Caco-2 (cell line): ENCODE measurements around the gene ERICH6B. TPM values are rescaled to one million over a fixed set of nuclear protein-coding genes. Genes with fewer than 3 reads are reported as not detected.

Source experiments
- BruUV-seq: library from RNA; stranded (reverse); fragments of 400-500 nt; replicated peaks from 2 replicates; lab custom pipeline; 2021; lab: Mats Ljungman, UMichigan
- CTCF ChIA-PET: fragments of 300-600 bp; sonication (Branson Sonifier 250); formaldehyde crosslinking; loops from one replicate; lab custom pipeline; 2022; ENCODE audit warnings: antibody characterized with exemption; lab: Charles Lee
- POLR2A ChIA-PET: fragments of 300-600 bp; sonication (Branson Sonifier 250); formaldehyde crosslinking; loops from one replicate; lab custom pipeline; 2022; ENCODE audit warnings: antibody characterized with exemption; lab: Charles Lee
- DNase-seq, 2 experiments: peaks; one replicate each; pipeline versions ENCODE4 v3.0.0 to v3.0.0-alpha.2; 2020 to 2022
- H3K27me3 ChIP-seq: replicated peaks from 2 replicates; pipeline ENCODE4 v1.6.0; 2011; ENCODE audit warnings: low read length; ENCODE audit not compliant: control insufficient read depth, insufficient read depth
- H3K36me3 ChIP-seq: 2 replicates; pipeline ENCODE4 v1.5.1; 2011; ENCODE audit warnings: low read length; ENCODE audit not compliant: control insufficient read depth, insufficient read depth
- H3K4me1 ChIP-seq: fragments of 250-450 bp; sonication (Bioruptor Pico); 2 replicates; pipeline ENCODE4 v1.5.1; 2020; ENCODE audit warnings: mild to moderate bottlenecking
- H3K4me3 ChIP-seq: 2 replicates; pipeline ENCODE4 v1.5.1; 2011; ENCODE audit warnings: low read depth, mild to moderate bottlenecking, control low read depth, low read length
- H3K9me3 ChIP-seq: fragments of 250-450 bp; sonication (Bioruptor Pico); 2 replicates; pipeline ENCODE4 v1.5.1; 2020; ENCODE audit warnings: mild to moderate bottlenecking, moderate library complexity
- H3K27ac Mint-ChIP-seq: one replicate; pipeline ENCODE4 v1.8.0; 2022; ENCODE audit warnings: mixed read lengths; ENCODE audit not compliant: unreplicated experiment
- H3K27me3 Mint-ChIP-seq: one replicate; pipeline ENCODE4 v1.8.0; 2022; ENCODE audit warnings: mixed read lengths; ENCODE audit not compliant: insufficient read depth, unreplicated experiment
- H3K36me3 Mint-ChIP-seq: one replicate; pipeline ENCODE4 v1.8.0; 2022; ENCODE audit warnings: mild to moderate bottlenecking, mixed read lengths; ENCODE audit not compliant: insufficient read depth, unreplicated experiment
- H3K4me1 Mint-ChIP-seq: one replicate; pipeline ENCODE4 v1.8.0; 2022; ENCODE audit warnings: low read depth, mixed read lengths; ENCODE audit not compliant: unreplicated experiment
- H3K4me3 Mint-ChIP-seq: one replicate; pipeline ENCODE4 v1.8.0; 2022; ENCODE audit warnings: mild to moderate bottlenecking, moderate library complexity, mixed read lengths; ENCODE audit not compliant: unreplicated experiment
- H3K9me3 Mint-ChIP-seq: one replicate; pipeline ENCODE4 v1.8.0; 2022; ENCODE audit warnings: mixed read lengths; ENCODE audit not compliant: unreplicated experiment
- intact Hi-C: fragments of 100-400 bp; cut with micrococcal nuclease; formaldehyde crosslinking; loops from one replicate; pipeline ENCODE4 v1.10.0; 2022; ENCODE audit not compliant: unreplicated experiment
- total RNA-seq: library from RNA; stranded (reverse); gene quantifications from 2 replicates; pipeline ENCODE4 v1.2.3, GENCODE V29; 2022
- TF ChIP-seq, protein P1 (sequence below), 2 experiments: fragments of 200-600 bp in 1 of 2; IDR thresholded peaks; 1 replicate in 1 of 2; 2 replicates in 1 of 2; pipeline versions ENCODE4 v1.5.1 to v1.8.0; 2011 to 2022; ENCODE audit warnings: antibody characterized with exemption in 1 of 2, control low read depth in 1 of 2, inconsistent platforms in 1 of 2, low read depth in 1 of 2, low read length in 1 of 2, mild to moderate bottlenecking in 1 of 2, moderate library complexity in 1 of 2; ENCODE audit not compliant: insufficient read depth in 1 of 2, severe bottlenecking in 1 of 2, unreplicated experiment in 1 of 2

ERICH6B gene
- total RNA-seq, 1 experiment from 2014 or later, result not detected

DNA sequence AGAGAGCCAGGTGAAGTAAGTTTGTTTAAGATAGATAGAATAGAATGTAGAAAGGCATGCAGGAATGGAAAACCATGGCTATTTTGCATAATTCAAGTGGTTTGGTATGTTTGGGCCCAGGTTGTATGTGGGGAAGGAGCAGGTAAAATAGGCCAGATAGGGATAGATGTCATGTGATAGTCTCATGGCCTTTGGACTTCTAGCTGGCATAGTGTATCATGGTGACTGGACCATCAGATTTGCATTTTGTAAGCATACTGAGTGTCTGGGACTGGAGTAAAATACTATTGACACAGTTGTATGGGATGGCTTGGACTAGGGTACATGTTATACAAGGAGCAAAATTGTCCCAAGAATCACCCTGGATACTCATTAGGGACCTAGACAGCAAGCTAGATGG, 111.9 kb downstream of the ERICH6B start:
- no peaks in the 10 kb centered on the region for H3K4me1 Mint-ChIP-seq
- H3K36me3 ChIP-seq, result peaks cover 2% of the 10 kb centered on the region; the same call in 1 of the 2 replicates
- no peak overlapping the region for H3K27ac Mint-ChIP-seq
- no TSS peak for BruUV-seq
- peaks cover 61% of the 10 kb centered on the region for H3K36me3 Mint-ChIP-seq
- intact Hi-C loops, result no loop called here
- H3K4me1 ChIP-seq, result no peaks in the 10 kb centered on the region
- ChIA-PET POLR2A (no interaction called here), CTCF (interaction anchor here (0.5 kb wide), 1 partner anchor 53 kb away, joined by 3 read pairs; no protein-coding TSS in a partner anchor)
- TF ChIP-seq, protein P1, sequence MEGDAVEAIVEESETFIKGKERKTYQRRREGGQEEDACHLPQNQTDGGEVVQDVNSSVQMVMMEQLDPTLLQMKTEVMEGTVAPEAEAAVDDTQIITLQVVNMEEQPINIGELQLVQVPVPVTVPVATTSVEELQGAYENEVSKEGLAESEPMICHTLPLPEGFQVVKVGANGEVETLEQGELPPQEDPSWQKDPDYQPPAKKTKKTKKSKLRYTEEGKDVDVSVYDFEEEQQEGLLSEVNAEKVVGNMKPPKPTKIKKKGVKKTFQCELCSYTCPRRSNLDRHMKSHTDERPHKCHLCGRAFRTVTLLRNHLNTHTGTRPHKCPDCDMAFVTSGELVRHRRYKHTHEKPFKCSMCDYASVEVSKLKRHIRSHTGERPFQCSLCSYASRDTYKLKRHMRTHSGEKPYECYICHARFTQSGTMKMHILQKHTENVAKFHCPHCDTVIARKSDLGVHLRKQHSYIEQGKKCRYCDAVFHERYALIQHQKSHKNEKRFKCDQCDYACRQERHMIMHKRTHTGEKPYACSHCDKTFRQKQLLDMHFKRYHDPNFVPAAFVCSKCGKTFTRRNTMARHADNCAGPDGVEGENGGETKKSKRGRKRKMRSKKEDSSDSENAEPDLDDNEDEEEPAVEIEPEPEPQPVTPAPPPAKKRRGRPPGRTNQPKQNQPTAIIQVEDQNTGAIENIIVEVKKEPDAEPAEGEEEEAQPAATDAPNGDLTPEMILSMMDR (IDR thresholded peaks at IDR 0.05; ENCODE audit: insufficient read depth in 1 of 2, low read depth in 1 of 2, low read length in 1 of 2, severe bottlenecking in 1 of 2, unreplicated experiment in 1 of 2), result no peak
- H3K4me3 ChIP-seq, result no peak overlapping the region
- H3K4me3 Mint-ChIP-seq, result no peak overlapping the region
- DNase-seq, result no peak
- H3K9me3 ChIP-seq, result no peaks in the 10 kb centered on the region
- no peaks in the 10 kb centered on the region for H3K27me3 Mint-ChIP-seq
- no peaks in the 10 kb centered on the region for H3K27me3 ChIP-seq
- H3K9me3 Mint-ChIP-seq, result no peaks in the 10 kb centered on the region

DNA sequence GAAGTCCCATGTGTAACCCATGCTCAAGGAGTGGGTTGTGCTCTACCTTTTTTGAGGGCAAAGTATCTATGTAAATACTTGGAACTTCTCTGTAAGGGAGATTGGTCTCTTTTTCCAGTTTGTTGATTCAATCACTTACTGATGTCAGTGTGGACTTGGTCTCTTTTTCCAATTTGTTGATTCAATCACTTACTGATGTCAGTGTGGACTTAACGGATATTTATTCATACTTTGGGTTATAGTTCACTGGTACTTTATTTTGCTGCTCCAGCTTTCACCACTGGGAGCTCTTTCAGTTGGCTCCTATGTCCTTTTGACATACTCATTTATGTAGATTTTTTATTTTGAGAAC, 114.4 kb downstream of the ERICH6B start:
- Mint-ChIP-seq H3K4me1 (no peaks in the 10 kb centered on the region), H3K36me3 (peaks cover 68% of the 10 kb centered on the region), H3K9me3 (no peaks in the 10 kb centered on the region), H3K27ac (no peak overlapping the region), H3K4me3 (no peak overlapping the region), H3K27me3 (no peaks in the 10 kb centered on the region)
- ChIA-PET POLR2A (no interaction called here), CTCF (no interaction called here)
- H3K9me3 ChIP-seq, result no peaks in the 10 kb centered on the region
- H3K4me1 ChIP-seq, result no peaks in the 10 kb centered on the region
- H3K36me3 ChIP-seq, result peaks cover 2% of the 10 kb centered on the region
- TF ChIP-seq, protein P1 (IDR thresholded peaks at IDR 0.05; ENCODE audit: insufficient read depth in 1 of 2, low read depth in 1 of 2, low read length in 1 of 2, severe bottlenecking in 1 of 2, unreplicated experiment in 1 of 2), result no peak
- no peak for DNase-seq
- no peaks in the 10 kb centered on the region for H3K27me3 ChIP-seq
- BruUV-seq, result no TSS peak
- intact Hi-C loops, result no loop called here
- H3K4me3 ChIP-seq, result no peak overlapping the region

GRCh38 chr13:45500492-45501174, 114.9 kb downstream of the ERICH6B start:
- H3K27ac Mint-ChIP-seq, result no peak overlapping the region

More at GRCh38 chr13:45500492-45501174, 114.9 kb downstream of the ERICH6B start:
- CTCF ChIA-PET, result no interaction called here
- H3K4me1 Mint-ChIP-seq, result no peaks in the 10 kb centered on the region
- no TSS peak for BruUV-seq
- H3K4me1 ChIP-seq, result no peaks in the 10 kb centered on the region
- no peaks in the 10 kb centered on the region for H3K9me3 ChIP-seq
- H3K9me3 Mint-ChIP-seq, result no peaks in the 10 kb centered on the region
- H3K36me3 Mint-ChIP-seq, result peaks cover 62% of the 10 kb centered on the region
- peaks cover 2% of the 10 kb centered on the region for H3K36me3 ChIP-seq
- H3K27me3 ChIP-seq, result no peaks in the 10 kb centered on the region
- DNase-seq, result no peak
- no peak overlapping the region for H3K4me3 ChIP-seq
- H3K27me3 Mint-ChIP-seq, result no peaks in the 10 kb centered on the region
- H3K4me3 Mint-ChIP-seq, result no peak overlapping the region
- intact Hi-C loops, result no loop called here
- POLR2A ChIA-PET, result no interaction called here
- TF ChIP-seq, protein P1 (IDR thresholded peaks at IDR 0.05; ENCODE audit: insufficient read depth in 1 of 2, low read depth in 1 of 2, low read length in 1 of 2, severe bottlenecking in 1 of 2, unreplicated experiment in 1 of 2), result no peak
